ENCODE results near the gene SLCO1A2.

Gene SLCO1A2

GRCh38 chr12:21248679-21249078, 86.0 kb downstream of the SLCO1A2 start:
- peak; percentile 62 for DNase-seq
- in situ Hi-C loops (cut with HindIII; ENCODE audit: low pct_ligation_motif_present, low pct_unique_long_range_greater_than_20kb, low sequenced_read_pairs) = no loop called here

- DNase-seq = no peak
- in situ Hi-C loops (cut with HindIII; ENCODE audit: low pct_ligation_motif_present, low pct_unique_long_range_greater_than_20kb, low sequenced_read_pairs) = no loop called here
These were observed 94.9 kb downstream of the SLCO1A2 start for GRCh38 chr12:21239866-21240265.

DNA sequence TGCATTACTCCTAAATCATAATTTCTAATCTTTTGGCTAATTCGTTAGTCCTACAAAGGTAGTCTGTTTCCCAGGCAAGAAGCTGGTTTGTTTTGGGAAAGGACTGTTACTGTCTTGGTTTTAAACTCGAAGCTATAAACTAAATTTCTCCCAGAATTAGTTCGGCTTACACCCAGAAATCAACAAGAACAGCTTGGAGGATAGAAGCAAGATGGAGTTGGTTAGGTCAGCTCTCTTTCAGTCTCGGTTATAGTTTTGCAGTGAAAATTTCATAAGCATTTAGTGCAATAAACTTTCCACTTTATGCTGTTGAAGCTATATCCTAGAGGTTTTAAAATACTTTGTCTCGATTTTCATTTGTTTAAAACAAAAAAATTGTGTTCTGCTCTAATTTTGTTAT, 100.3 kb downstream of the SLCO1A2 start:
- no peak for DNase-seq
- in situ Hi-C loops (cut with HindIII; ENCODE audit: low pct_ligation_motif_present, low pct_unique_long_range_greater_than_20kb, low sequenced_read_pairs) = no loop called here

- in situ Hi-C loops (cut with HindIII; ENCODE audit: low pct_ligation_motif_present, low pct_unique_long_range_greater_than_20kb, low sequenced_read_pairs) = no loop called here
- DNase-seq = no peak
These were observed 110.8 kb downstream of the SLCO1A2 start for GRCh38 chr12:21223930-21224329.

GRCh38 chr12:21221778-21222177, 112.9 kb downstream of the SLCO1A2 start:
- in situ Hi-C loops (cut with HindIII; ENCODE audit: low pct_ligation_motif_present, low pct_unique_long_range_greater_than_20kb, low sequenced_read_pairs) = no loop called here

GRCh38 chr12:21221072-21221471, 113.6 kb downstream of the SLCO1A2 start:
- DNase-seq = no peak
- in situ Hi-C loops (cut with HindIII; ENCODE audit: low pct_ligation_motif_present, low pct_unique_long_range_greater_than_20kb, low sequenced_read_pairs) = no loop called here

More at GRCh38 chr12:21221778-21222177, 112.9 kb downstream of the SLCO1A2 start:
- no peak for DNase-seq

DNA sequence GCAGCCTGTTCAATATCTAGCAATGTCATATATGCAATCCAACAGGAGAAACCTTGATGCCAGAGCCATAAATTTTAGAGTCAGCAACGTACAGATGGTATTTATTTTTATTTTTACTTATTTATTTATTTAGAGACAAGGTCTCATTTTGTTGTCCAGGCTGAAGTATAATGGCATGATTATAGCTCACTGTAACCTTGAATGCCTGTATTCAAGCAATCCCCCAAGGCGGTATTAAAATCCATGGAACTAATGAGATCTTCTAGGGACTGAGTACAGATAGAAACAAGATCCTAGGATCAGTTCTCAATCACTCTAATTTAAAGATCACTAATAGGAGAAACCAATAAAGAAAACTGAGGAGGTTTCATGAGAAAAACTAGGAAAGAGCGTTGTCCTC, 114.5 kb downstream of the SLCO1A2 start:
- in situ Hi-C loops (cut with HindIII; ENCODE audit: low pct_ligation_motif_present, low pct_unique_long_range_greater_than_20kb, low sequenced_read_pairs) = no loop called here
- DNase-seq = no peak

DNA sequence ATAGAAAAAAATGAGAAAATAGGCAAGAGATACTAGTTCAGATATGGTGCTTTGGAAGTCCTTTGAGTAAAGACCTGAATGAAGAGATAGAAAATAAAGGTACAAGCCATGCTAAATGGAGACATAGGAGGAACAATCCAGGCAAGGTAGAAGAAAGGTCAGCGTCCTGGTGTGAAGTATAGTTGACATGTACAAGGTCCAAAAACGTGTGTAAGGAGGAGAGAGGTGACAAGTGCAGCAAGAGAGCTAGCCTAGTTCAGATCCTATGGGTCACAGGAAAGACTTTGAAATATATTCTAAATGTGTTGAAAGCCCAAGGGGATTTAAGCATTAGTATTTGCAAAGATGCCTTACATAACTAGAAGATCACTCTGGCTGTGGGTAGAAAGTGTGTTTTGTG, 115.5 kb downstream of the SLCO1A2 start:
- DNase-seq = no peak

More for the DNA sequence above, 115.5 kb downstream of the SLCO1A2 start:
- in situ Hi-C loops (cut with HindIII; ENCODE audit: low pct_ligation_motif_present, low pct_unique_long_range_greater_than_20kb, low sequenced_read_pairs) = no loop called here
